Right lobe of liver (tissue), 6 donors: Measurements from ENCODE around the gene CCDC183. TPM values are rescaled to one million over a fixed set of nuclear protein-coding genes. Genes with fewer than 3 reads are reported as not detected.
"Not testable (repeated sequence)": the region's sequence is repeated elsewhere in the genome, so short reads cannot be mapped to it uniquely, and the experiment has no call there.

Experiments used
- ATAC-seq, 4 donors: fragments of 200-7000 bp; cut with Tn5 transposase; one replicate each; pipeline ENCODE4 v1.9.1; 2020; ENCODE audit warnings: mild to moderate bottlenecking in 4 of 4, moderate library complexity in 4 of 4
- DNase-seq, 3 donors: peaks; one replicate each; pipeline ENCODE4 v3.0.0-alpha.2; 2020
- H3K27ac ChIP-seq, 3 donors: fragments of 200-600 bp; one replicate each; pipeline ENCODE4 v1.8.0; 2022
- H3K27me3 ChIP-seq, 2 donors: fragments of 200-600 bp; one replicate each; pipeline ENCODE4 v1.8.0; 2022
- H3K36me3 ChIP-seq, 4 donors: fragments of 200-600 bp; sonication (generic) in 1 of 4; one replicate each; pipeline versions ENCODE4 v1.5.1 to v1.8.0; 2017 to 2022; ENCODE audit warnings: control low read depth in 1 of 4
- H3K4me1 ChIP-seq, 4 donors: fragments of 200-600 bp; sonication (generic) in 1 of 4; one replicate each; pipeline versions ENCODE4 v1.5.1 to v1.8.0; 2017 to 2022; ENCODE audit warnings: control low read depth in 1 of 4
- H3K4me3 ChIP-seq, 3 donors: fragments of 200-600 bp; one replicate each; pipeline ENCODE4 v1.8.0; 2022
- H3K9me3 ChIP-seq, 4 donors: fragments of 200-600 bp; sonication (generic) in 1 of 4; one replicate each; pipeline versions ENCODE4 v1.5.1 to v1.8.0; 2017 to 2022; ENCODE audit warnings: control low read depth in 1 of 4
- POLR2A ChIP-seq: fragments of 450-650 bp; IDR thresholded peaks from one replicate; pipeline ENCODE4 v1.6.1; 2017; ENCODE audit warnings: antibody characterized with exemption, mild to moderate bottlenecking
- WGBS: methylation state at CpG from one replicate; pipeline ENCODE4 v1.1.6; 2018; ENCODE audit warnings: low coverage, low lambda C conversion rate; ENCODE audit not compliant: insufficient coverage; ENCODE audit errors: missing lambda C conversion rate; 5-methylcytosine and 5-hydroxymethylcytosine counted together
- intact Hi-C, 2 donors: fragments of 100-400 bp; cut with DNase I; formaldehyde crosslinking; loops; one replicate each; pipeline versions ENCODE4 v1.11.2 to v1.14.1; 2022
- total RNA-seq, 6 experiments: library from RNA; depleted of rRNA in 2 of 6; stranded (reverse); fragments of >200 nt in 2 of 6; fragmentation: NEBNext Ultra II Directional in 3 of 6; extraction: Animal tissue kit (Norgen Biotek cat#: 25700) in 3 of 6; gene quantifications; one replicate each; pipeline versions ENCODE4 v1.1.0 to v1.2.4, GENCODE V29; 2016 to 2023
- TF ChIP-seq, protein P1 (sequence below), 4 donors: fragments of 200-600 bp in 3 of 4; fragments of 450-650 bp in 1 of 4; IDR thresholded peaks; one replicate each; pipeline versions ENCODE4 v1.5.1 to v1.8.0; 2016 to 2022; ENCODE audit warnings: antibody characterized with exemption in 4 of 4, mild to moderate bottlenecking in 2 of 4
- donor health status: DM: no; HTN: yes; CAD: no.
- donor health status: DM: no; HTN: no; CAD: no.
- donor health status: DM: no; HTN: no; CAD: no.
- donor health status: DM: no; HTN: yes; CAD: no.
- donor health status: DM: no; HTN: yes; CAD: no.

Gene CCDC183
- total RNA-seq, 6 experiments from 2014 or later: 0.43 to 1.2 (median 0.74) TPM; not detected in 1

DNA sequence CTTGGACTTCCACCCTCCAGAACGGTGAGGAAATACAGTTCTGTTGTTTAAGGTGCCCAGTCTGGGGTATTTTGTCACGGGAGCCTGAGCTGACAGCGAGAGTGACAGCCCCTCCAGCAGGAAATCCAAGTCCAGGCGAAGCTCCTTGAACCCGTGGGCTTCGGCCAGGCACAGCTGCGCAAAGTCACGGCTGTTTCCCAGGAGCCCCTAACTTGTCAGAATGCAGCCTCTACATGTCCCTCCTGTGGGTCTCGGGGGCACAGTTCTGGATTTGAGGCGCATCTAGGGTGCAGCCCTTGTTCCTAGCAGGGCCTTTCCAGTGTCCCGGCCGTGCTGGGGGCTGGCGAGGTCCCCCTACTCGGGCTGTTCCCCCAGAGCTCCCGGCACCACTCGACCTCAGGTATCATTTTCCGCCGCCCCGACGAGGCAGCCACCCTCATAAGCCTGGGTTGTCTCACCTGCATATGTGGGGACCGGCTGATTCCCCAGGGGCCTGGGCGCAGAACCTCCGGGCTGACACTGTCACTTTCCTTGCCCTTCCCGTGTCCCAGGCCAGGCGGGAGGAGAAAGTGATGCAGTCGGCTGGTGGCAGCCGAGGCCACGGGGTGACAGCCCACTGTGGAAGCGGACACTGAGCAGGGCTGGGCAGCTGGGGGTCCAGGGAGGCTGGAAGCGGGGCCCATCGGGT is 42.6 kb upstream of the CCDC183 start:
- 82% methylated on average over 10 of the region's 31 CpGs for WGBS
- no peak for TF ChIP-seq POLR2A
- TF ChIP-seq, protein P1, sequence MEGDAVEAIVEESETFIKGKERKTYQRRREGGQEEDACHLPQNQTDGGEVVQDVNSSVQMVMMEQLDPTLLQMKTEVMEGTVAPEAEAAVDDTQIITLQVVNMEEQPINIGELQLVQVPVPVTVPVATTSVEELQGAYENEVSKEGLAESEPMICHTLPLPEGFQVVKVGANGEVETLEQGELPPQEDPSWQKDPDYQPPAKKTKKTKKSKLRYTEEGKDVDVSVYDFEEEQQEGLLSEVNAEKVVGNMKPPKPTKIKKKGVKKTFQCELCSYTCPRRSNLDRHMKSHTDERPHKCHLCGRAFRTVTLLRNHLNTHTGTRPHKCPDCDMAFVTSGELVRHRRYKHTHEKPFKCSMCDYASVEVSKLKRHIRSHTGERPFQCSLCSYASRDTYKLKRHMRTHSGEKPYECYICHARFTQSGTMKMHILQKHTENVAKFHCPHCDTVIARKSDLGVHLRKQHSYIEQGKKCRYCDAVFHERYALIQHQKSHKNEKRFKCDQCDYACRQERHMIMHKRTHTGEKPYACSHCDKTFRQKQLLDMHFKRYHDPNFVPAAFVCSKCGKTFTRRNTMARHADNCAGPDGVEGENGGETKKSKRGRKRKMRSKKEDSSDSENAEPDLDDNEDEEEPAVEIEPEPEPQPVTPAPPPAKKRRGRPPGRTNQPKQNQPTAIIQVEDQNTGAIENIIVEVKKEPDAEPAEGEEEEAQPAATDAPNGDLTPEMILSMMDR (IDR thresholded peaks at IDR 0.05): no peak
- H3K27ac ChIP-seq: no peak overlapping the region
- no peaks in the 10 kb centered on the region for H3K36me3 ChIP-seq
- H3K27me3 ChIP-seq: no peaks in the 10 kb centered on the region
- DNase-seq (no peak), ATAC-seq (no peak)
- no peaks in the 10 kb centered on the region for H3K4me1 ChIP-seq
- H3K9me3 ChIP-seq: no peaks in the 10 kb centered on the region
- H3K4me3 ChIP-seq: no peak overlapping the region
- intact Hi-C loops: no loop called here

DNA sequence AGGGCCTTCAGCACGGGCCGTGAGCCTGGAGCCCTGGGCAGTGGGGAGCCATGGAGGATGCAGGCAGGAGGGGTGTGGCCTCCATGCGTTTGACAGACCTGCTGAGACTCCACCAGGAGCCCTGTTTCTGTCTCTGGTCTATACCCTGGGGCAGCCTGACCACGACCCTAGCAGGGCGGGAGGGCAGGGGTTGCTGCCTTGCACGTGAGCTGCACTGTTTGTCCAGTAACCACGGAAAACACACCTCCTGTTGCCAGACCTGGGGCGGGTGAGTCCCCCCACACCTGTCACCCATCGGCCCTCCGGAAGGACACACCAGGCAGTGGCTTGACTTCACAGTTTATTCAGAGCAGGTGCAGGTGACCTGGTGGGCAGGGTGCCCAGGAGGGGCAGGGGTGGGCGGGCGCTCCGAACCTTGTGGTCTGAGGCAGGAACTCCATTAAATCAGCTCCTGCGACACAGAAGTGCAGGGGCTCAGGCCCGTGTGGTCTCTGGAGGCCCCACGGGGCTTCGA is 42.0 kb upstream of the CCDC183 start:
- Histone ChIP-seq H3K9me3 (no peaks in the 10 kb centered on the region), H3K36me3 (no peaks in the 10 kb centered on the region), H3K4me3 (no peak overlapping the region), H3K4me1 (no peaks in the 10 kb centered on the region), H3K27ac (no peak overlapping the region), H3K27me3 (no peaks in the 10 kb centered on the region)
- no peak for DNase-seq
- ATAC-seq: no peak
- WGBS: no CpG with 5 or more reads among the region's 17 CpGs
- intact Hi-C loops: no loop called here
- TF ChIP-seq POLR2A: no peak
- TF ChIP-seq, protein P1 (IDR thresholded peaks at IDR 0.05): no peak

- intact Hi-C loops: no loop called here
- Histone ChIP-seq H3K4me1 (no peaks in the 10 kb centered on the region), H3K36me3 (no peaks in the 10 kb centered on the region), H3K27ac (no peak overlapping the region), H3K27me3 (no peaks in the 10 kb centered on the region), H3K9me3 (no peaks in the 10 kb centered on the region), H3K4me3 (no peak overlapping the region)
- no peak for TF ChIP-seq POLR2A
- TF ChIP-seq, protein P1 (IDR thresholded peaks at IDR 0.05): no peak
- no CpG with 5 or more reads among the region's 24 CpGs for WGBS
- no peak for DNase-seq
- ATAC-seq: no peak
Measured at GRCh38 chr9:136754626-136755301, 41.4 kb upstream of the CCDC183 start.

- ATAC-seq, H3K27ac ChIP-seq, H3K4me3 ChIP-seq, DNase-seq, H3K4me1 ChIP-seq, H3K36me3 ChIP-seq, intact Hi-C loops, H3K27me3 ChIP-seq, H3K9me3 ChIP-seq: not testable (repeated sequence)
- 98% methylated on average over 8 of the region's 22 CpGs for WGBS
Measured at GRCh38 chr9:136755302-136756133, 40.6 kb upstream of the CCDC183 start.

DNA sequence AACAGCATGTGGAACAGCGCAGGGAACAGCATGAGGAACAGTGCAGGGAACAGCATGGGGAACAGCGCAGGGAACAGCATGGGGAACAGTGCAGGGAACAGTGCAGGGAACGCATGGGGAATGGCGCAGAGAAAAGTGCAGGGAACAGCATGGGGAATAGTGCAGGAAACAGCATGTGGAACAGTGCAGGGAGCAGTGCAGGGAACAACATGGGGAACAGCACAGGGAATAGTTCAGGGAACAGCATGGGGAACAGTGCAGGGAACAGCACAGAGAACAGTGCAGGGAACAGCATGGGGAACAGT is 40.1 kb upstream of the CCDC183 start:
- H3K36me3 ChIP-seq: no peaks in the 10 kb centered on the region
- no peak overlapping the region for H3K4me3 ChIP-seq
- intact Hi-C loops: no loop called here
- H3K27ac ChIP-seq: no peak overlapping the region
- no peaks in the 10 kb centered on the region for H3K9me3 ChIP-seq
- H3K4me1 ChIP-seq: no peaks in the 10 kb centered on the region
- ATAC-seq (no peak), DNase-seq (no peak)
- H3K27me3 ChIP-seq: no peaks in the 10 kb centered on the region
- WGBS: 100% methylated on average over 1 of the region's 4 CpGs
- TF ChIP-seq POLR2A: no peak
- TF ChIP-seq, protein P1 (IDR thresholded peaks at IDR 0.05): no peak
